Measurements from ENCODE around the gene ADPRS. TPM values are rescaled to one million over a fixed set of nuclear protein-coding genes. Genes with fewer than 3 reads are reported as not detected.

ADPRS gene
- total RNA-seq, 1 donor from 2014 or later = 32.6 TPM

DNA sequence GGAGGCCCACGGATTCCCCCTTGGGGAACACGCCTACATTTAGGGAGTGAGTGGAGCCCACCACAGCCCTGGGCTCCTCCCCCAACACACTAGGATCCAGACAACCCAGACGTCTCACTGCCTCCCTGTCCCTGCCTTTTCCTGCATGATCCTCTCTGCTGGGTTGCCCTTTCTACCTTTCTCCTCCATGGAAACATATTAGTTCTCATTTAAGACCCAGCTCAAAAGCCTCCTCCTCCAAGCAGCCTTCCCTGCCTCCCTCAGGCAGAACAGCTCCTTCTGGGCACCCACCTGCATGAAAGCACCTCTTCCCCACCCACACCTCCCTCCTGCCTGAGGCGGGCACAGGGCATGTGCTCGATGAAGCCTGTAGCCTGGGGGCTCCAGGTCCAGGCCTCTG is 25.7 kb downstream of the ADPRS start:
- Mint-ChIP-seq H3K27me3 (ENCODE audit: low read depth) (no peaks in the 10 kb centered on the region), H3K4me3 (no peak overlapping the region), H3K27ac (no peak overlapping the region), H3K4me1 (peaks cover 3% of the 10 kb centered on the region), H3K9me3 (no peaks in the 10 kb centered on the region), H3K36me3 (no peaks in the 10 kb centered on the region)
- TF ChIP-seq, protein P1, sequence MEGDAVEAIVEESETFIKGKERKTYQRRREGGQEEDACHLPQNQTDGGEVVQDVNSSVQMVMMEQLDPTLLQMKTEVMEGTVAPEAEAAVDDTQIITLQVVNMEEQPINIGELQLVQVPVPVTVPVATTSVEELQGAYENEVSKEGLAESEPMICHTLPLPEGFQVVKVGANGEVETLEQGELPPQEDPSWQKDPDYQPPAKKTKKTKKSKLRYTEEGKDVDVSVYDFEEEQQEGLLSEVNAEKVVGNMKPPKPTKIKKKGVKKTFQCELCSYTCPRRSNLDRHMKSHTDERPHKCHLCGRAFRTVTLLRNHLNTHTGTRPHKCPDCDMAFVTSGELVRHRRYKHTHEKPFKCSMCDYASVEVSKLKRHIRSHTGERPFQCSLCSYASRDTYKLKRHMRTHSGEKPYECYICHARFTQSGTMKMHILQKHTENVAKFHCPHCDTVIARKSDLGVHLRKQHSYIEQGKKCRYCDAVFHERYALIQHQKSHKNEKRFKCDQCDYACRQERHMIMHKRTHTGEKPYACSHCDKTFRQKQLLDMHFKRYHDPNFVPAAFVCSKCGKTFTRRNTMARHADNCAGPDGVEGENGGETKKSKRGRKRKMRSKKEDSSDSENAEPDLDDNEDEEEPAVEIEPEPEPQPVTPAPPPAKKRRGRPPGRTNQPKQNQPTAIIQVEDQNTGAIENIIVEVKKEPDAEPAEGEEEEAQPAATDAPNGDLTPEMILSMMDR (IDR thresholded peaks at IDR 0.05; ENCODE audit: unreplicated experiment) = no peak
- DNase-seq (ENCODE audit: low spot score in 2 of 2, unreplicated experiment in 2 of 2) = no peak

DNA sequence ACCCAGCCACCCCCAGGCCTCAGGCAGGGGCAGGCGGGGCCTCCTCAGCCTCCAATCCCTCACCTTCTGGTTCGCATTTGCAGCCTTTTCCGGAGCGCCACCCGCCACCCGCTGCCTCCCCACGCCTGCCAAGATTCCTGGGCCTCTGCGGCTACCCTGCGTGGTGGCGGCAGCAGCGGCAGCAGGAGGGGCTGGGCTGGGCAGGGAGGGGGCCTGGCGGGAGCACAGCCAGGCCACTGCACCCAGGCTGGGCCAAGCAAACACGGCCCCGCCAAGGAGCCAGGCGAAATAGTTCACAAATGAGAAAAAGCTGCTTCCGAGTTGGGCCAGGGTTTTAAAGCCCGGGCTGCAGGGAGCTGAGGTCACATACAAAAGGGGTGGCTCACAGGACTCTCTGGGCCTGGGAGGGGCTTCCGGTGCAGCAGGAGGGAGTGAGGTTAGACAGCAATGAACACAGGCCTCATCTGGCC is 26.5 kb downstream of the ADPRS start:
- no peaks in the 10 kb centered on the region for H3K36me3 Mint-ChIP-seq
- peaks cover 10% of the 10 kb centered on the region for H3K4me1 Mint-ChIP-seq
- H3K27ac Mint-ChIP-seq = peak overlapping the region; percentile 30
- no peaks in the 10 kb centered on the region for H3K9me3 Mint-ChIP-seq
- TF ChIP-seq, protein P1 (IDR thresholded peaks at IDR 0.05; ENCODE audit: unreplicated experiment) = no peak
- H3K4me3 Mint-ChIP-seq = no peak overlapping the region
- no peaks in the 10 kb centered on the region for H3K27me3 Mint-ChIP-seq (ENCODE audit: low read depth)
- DNase-seq (ENCODE audit: low spot score in 2 of 2, unreplicated experiment in 2 of 2) = no peak

DNA sequence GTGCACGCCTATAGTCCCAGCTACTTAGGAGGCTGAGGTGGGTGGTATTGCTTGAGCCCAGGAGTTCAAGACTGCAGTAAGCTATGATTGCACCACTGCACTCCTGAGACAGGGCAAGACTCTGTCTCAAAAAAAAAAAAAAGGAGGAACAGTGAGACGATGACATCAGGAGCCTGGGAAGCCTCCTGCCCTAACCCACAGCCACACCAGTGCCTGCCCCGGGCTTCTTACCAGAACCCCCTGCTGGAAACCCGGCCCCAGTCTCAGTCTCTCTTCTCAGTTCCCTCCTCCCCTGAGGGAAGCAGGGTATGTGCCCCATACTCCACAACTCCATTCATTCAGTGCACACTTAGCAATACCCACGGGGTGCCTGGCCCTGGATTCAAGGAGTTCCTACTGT is 27.2 kb downstream of the ADPRS start:
- DNase-seq (ENCODE audit: low spot score in 2 of 2, unreplicated experiment in 2 of 2) = no peak
- no peak overlapping the region for H3K27ac Mint-ChIP-seq
- H3K36me3 Mint-ChIP-seq = no peaks in the 10 kb centered on the region
- H3K4me3 Mint-ChIP-seq = no peak overlapping the region
- no peaks in the 10 kb centered on the region for H3K9me3 Mint-ChIP-seq
- no peaks in the 10 kb centered on the region for H3K27me3 Mint-ChIP-seq (ENCODE audit: low read depth)
- TF ChIP-seq, protein P1 (IDR thresholded peaks at IDR 0.05; ENCODE audit: unreplicated experiment) = no peak
- peaks cover 10% of the 10 kb centered on the region for H3K4me1 Mint-ChIP-seq

DNA sequence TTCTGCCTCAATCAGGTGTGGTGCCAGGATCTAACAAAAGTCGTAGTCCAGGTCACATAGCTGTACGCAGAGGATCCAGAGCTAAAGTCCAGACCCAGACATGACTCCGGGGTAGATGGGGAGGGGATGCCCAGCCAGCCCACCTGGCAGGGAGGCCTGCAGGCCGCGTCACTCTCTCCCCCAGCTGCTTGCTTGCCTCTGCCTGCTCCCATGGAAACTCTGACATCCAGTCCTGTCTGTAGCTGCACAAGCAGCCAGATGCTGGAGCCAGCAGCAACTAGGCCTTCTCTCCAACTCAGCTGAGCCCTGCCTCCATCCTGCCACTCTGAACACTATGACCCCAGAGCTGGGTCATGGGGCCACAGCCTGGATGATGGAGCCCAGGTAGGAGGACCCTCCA is 28.2 kb downstream of the ADPRS start:
- Mint-ChIP-seq H3K27me3 (ENCODE audit: low read depth) (no peaks in the 10 kb centered on the region), H3K4me3 (no peak overlapping the region), H3K9me3 (no peaks in the 10 kb centered on the region), H3K27ac (peak overlapping the region; percentile 49), H3K4me1 (peaks cover 10% of the 10 kb centered on the region), H3K36me3 (no peaks in the 10 kb centered on the region)
- TF ChIP-seq, protein P1 (IDR thresholded peaks at IDR 0.05; ENCODE audit: unreplicated experiment) = no peak
- no peak for DNase-seq (ENCODE audit: low spot score in 2 of 2, unreplicated experiment in 2 of 2)

DNA sequence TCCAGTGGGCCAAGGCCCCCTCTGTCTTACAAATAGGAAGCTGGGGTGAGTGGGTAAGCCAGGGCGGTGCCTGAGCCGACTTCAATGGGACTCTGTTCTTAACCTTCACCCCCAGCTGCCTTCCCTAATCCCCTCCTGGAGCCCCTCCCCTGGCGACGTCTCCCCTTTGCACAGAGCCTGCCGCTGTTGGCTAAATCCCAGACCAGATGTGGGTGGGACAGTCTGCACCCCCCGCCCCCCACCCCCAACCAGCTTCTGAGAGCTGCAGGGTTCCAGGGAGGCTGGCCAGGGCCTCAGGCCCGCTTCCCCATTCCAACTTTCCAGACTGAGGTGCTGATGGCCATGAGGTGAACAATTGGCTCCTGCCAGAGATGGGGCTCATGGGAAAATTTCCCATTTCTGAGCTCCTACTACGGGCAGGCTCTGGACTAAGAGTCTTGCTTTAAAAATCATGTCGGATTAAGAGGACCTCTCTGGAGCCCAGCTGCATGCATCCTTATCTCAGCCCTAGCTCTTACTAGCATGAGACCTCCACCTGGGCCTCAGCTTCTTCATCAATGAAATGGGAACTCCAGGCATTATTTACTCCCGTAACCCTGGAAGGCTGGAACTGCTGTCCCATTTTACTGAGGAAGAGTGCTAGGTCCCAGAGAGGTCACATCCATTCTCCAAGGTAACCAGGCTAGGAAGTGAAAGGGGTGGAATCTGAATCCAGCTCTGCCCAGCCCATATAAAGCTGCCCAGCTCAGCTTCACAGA is 29.9 kb downstream of the ADPRS start:
- H3K36me3 Mint-ChIP-seq = no peaks in the 10 kb centered on the region
- peaks cover 15% of the 10 kb centered on the region for H3K27me3 Mint-ChIP-seq (ENCODE audit: low read depth)
- no peak for DNase-seq (ENCODE audit: low spot score in 2 of 2, unreplicated experiment in 2 of 2)
- TF ChIP-seq, protein P1 (IDR thresholded peaks at IDR 0.05; ENCODE audit: unreplicated experiment) = no peak
- peaks cover 21% of the 10 kb centered on the region for H3K4me1 Mint-ChIP-seq
- H3K9me3 Mint-ChIP-seq = no peaks in the 10 kb centered on the region
- H3K4me3 Mint-ChIP-seq = no peak overlapping the region
- peak overlapping the region; percentile 21 for H3K27ac Mint-ChIP-seq
